ENCODE data around the gene KDM4E.

KDM4E gene

DNA sequence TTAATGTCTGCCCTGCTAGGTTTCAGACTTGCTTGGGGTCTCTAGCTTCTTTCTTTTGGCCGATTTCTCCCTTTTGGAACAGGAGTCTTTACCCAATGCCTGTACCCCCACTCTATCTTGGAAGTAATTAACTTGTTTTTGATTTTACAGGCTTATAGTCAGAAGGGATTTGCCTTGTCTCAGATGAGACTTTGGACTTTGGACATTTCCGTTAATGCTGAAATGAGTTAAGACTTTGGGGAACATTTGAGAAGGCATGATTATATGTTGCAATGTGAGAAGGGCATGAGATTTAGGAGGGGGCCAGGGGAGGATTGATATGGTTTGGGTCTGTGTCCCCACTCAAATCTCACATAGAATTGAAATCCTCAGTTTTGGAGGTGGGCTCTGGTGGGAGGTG, 29.3 kb downstream of the KDM4E start:
- no peak for DNase-seq

DNA sequence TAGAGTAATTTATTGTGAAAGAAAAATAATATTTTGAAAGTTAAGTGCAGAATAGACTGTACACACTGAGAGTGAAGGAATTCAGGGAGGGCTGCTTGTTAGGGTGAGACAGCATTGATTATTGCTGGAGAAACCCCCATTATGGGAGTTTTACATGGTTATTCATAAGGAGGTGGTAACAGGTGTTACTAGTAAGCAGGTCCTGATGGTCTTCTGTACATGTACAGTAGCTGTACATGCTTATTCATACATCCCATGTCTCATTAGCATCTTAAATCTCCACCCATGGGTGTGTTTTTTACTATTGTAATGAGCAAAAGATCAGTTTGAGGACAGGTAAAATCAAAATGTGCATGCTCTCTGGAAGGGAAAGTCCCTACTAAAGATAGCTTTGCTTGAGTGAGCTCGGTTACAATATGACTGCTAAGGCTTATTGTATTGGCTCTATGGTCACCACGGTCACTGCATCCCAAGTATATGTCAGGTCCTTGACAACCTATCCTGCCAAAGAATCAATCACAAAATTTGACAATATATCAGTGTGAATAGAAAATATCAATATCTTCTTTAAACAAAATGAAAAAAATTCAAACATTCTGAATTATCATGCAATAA, 30.3 kb downstream of the KDM4E start:
- no peak for DNase-seq

DNA sequence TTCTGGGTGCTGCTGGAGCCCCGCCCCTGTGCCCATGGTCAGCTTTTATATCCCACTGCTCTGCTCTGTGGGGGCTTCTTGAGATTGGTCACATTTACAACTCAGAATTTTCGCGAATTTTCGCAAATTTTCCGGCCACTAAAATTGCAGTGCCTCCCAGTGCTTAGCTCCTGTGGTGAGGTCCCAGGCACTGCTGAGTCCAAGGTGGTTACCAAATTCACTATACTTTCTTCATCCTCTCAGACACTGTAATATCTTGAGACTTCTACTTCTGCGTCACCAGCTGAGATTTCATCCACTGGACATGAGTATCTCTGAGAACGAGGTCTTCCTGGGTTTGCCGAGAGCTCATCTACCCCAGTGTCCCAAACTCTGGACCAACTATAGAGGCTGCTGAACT, 32.9 kb downstream of the KDM4E start:
- no peak for DNase-seq

DNA sequence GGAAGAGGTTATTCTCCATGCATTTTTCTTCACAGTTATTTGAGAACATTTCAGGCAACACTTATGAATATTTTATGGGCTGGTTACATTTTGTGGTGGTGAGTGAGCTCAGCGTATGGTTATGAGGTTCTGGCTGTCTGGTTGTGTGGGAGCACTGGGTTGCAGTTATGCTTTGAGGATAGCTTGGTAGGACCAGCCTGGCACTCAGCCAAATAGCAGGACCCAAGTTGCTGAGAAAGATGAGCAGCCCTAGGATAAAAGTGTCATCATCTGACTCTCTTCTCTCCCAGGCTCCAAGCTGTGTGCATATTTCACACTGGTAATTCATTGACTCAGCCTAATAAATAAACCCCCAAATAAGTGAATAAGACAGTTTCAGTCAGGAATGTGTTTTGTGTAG, 33.6 kb downstream of the KDM4E start:
- DNase-seq = no peak

DNA sequence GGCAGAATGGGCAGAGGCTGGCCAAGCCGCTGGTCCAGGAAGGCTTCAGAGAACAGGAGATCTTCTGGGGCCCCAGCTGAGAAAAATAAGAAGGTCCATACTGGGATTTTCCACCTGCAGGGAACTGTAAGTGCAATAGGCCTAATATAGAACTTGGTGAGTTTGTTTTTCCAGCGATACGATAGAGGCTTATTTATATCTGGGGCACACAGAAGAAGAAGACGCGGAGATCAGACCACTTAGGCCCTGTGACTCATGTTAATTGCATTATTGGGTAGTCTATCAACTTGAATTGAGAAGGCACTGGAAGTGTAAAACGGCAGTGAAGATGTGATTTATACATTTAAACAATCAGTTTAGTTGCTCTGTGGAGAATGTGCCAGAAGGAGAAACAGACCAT, 34.0 kb downstream of the KDM4E start:
- DNase-seq = no peak

DNA sequence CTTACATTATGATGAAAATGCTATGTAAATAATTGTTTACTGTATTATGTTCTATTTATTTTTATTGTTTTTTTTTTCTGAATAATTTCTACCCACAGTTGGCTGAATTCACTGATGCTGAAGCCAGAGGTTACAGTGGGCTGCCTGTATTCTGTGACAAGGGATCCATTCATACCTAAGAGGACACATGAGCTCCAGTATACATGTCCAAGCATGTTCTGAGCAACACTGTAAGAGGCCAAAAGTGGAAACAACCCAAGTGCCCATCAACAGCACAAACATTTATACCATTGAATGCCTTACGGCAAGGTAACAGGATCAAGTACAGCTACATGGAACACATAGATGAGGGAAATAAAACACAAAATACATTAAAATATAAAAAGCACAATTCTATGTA, 40.3 kb downstream of the KDM4E start:
- no peak for DNase-seq

DNA sequence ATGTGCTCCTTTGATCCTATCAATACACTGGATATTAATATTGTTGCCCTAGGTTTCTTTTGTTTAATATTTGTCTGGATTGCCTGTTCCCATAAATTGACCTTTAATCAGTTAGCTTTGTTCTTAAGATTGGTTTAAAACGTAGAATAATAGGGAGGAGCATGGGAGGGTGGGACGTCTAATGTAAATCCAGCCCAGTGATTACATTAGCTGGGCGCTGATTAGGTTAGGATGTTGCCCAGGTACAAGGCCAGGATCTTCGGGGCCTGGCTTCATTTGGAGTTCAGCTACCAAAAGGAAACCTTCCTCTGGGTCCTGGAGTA, 41.6 kb downstream of the KDM4E start, which contains the start of gene SRSF8:
SRSF8 (plus strand) TSS at position 204 of the 323 bp plus-strand sequence. CDS start 308 bp downstream, outside the sequence.
- no peak for DNase-seq

DNA sequence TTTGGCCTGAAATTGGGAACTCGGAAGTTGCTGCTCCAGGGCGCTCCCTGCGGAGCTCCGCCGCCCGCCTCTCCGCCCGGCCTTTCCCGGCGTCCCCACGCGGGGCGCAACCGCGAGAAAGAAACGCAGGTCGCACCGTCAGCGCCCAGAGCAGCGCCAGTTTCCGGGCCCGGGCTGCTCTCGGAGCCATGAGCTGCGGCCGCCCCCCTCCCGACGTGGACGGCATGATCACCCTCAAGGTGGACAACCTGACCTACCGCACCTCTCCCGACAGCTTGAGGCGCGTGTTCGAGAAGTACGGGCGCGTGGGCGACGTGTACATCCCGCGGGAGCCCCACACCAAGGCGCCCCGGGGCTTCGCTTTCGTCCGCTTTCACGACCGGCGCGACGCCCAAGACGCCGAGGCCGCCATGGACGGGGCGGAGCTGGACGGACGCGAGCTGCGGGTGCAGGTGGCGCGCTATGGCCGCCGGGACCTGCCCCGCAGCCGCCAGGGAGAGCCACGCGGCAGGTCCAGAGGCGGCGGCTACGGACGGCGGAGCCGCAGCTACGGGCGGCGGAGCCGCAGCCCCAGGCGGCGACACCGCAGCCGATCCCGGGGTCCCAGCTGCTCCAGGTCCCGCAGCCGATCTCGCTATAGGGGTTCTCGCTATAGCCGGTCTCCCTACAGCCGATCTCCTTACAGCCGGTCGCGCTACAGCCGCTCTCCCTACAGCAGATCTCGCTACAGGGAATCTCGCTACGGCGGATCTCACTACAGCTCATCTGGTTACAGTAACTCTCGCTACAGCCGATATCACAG, 42.2 kb downstream of the KDM4E start:
- DNase-seq = peak; percentile 87

DNA sequence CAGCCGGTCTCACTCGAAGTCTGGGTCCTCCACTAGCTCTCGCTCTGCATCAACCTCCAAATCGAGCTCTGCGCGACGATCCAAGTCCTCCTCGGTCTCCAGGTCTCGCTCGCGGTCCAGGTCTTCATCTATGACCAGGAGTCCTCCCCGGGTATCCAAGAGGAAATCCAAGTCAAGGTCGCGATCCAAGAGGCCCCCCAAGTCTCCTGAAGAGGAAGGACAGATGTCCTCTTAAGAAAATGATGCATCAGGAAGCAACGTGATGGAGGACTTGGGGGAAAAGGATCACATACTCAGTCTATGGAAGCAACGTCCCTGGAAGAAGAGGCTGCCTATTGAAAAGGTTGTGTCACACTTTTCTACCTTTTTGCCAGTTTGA, 42.8 kb downstream of the KDM4E start:
- no peak for DNase-seq

DNA sequence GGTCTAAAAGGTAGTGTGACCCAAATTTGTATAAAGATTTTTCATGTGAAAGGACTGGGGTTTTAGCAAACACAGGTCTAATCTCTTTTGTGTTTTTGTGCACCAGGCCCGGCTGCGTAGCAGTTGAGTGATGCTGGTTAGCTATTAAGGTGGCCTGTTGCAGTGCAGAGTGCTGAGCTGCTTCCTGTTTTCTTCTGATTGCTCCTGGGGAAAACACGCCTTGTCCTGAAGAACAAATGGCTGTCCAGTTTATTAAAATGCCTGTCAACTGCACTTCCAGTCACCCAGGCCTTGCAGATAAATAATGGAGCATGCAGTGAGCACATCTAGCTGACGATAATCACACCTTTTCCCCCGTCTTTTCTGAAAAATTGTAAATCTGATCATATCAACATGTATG, 43.5 kb downstream of the KDM4E start:
- peak; percentile 73 for DNase-seq

DNA sequence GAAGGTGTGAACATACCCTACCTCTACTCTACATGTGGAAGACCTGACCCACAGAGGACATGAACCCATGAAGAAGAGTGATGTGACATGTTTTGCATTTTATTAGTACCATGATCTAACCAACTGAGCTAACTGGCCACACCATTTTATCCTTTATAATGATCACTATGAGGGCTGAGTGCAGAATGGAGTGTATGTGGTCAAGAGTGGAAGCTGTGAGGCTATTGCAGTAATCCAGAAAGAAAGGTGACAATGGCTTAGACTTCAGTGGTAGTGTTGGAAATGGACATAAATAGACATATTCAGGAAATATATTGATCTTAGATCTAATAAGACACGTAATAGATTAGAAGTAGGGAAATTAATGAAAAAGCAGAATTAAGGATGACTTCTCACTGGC, 45.4 kb downstream of the KDM4E start:
- DNase-seq = no peak

DNA sequence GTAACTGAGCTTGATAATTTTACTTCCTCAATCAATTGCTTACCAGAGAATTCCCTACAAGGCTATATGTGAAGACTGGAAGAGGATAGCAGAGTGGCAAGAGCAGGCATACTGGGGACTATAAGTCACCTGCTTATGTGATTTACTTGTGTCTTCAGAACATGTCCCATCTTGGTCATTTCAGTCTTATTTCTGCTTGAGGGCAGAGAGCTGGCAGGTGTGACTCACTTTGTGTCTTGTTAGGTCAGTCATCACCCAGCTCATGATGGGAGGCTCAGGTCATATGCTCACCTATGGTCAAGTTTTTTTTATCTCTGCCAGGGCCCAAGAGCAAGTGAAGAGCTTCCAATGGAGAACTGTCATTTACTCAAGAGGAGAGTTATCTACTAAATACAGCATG, 47.9 kb downstream of the KDM4E start:
- DNase-seq = no peak

DNA sequence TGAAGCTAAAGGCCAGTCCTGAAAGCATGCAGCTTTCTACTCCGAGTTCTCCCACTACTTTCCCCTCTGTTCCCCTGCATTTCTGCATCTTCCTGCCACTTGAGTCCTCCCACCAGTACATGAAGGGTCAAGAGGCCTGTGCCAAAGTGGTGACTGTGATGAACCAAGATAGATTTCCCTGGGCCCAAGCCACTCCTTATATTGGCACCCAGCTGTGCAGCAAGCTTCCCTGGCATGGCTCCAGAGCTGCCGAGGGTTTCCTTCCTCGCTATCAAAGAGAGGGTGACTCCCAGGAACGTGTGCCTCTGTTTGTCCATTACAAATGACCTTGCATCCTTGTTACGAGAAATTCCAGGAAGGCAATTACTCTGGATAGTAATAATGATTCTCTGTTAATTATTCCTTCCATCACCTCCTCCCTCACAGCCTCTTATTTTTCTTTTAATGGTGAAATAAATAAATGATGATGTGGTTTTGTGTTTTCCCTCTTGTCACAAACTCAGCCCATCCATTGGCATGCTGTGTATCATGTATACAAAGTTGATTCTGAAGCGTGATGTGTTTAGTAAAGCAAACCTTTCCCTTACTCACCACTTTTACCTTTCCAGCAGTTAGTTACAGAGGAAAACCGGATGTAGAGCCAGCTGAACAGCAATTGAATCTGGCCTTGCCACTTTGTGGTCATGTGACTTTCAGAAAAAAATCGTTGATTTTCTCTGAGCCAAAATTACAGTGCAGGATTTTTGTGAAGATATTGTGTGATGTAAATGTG, 49.9 kb downstream of the KDM4E start:
- DNase-seq = no peak

DNA sequence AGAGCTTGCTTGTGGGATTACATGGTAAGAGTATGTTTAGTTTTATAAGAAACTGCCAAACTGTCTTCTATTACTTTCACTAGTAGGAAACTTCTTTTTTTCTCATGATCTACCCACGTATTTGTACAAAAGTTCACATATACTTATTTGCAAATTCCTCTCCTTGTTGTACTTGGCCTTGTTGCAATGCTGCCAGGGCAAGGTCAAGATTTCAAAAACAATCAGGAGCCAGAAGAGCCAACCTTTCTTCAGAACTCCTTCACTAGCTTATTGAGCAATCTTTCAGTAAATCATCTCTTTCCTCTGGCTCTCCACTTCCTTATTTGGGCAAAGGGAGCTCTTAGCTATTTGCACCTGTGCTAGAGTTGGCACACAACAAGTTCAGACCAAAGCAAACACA, 51.4 kb downstream of the KDM4E start:
- no peak for DNase-seq

DNA sequence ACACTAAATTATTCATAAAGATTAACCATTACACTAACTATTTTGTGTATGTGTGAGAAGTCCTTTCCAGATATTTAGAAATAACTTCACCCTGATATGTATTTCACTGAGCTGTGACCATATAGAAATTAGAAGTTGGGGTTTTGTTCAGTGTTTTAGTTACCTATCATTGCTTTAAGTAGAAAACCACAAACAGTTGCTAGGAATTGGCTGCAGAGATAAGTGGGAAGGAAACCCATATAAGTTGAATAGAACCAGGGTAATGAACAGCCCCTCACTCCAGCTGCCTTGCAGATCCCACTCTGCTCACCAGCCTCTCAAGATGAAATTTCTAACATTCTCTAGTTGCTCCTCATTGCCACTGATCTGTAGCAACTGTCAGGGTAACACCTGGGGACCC, 51.9 kb downstream of the KDM4E start:
- DNase-seq = no peak

Data from activated CD8-positive, alpha-beta memory T cell treated with anti-CD3 and anti-CD28 coated beads, Interleukin-2, amount 50 U/mL, for 48 hours (primary cell).